Neural crest cell (in vitro differentiated cells): Measurements from ENCODE around the gene M6PR. TPM values are rescaled to one million over a fixed set of nuclear protein-coding genes. Genes with fewer than 3 reads are reported as not detected.
A peak's percentile ranks its signal among the peaks of the same experiment; 100 is the strongest.

ENCODE experiments used
- DNase-seq: peaks from one replicate; pipeline ENCODE4 v3.0.0; 2021; ENCODE audit warnings: low read depth, mixed read lengths, low spot score
- H3K27ac Mint-ChIP-seq: one replicate; pipeline ENCODE4 v1.8.0; 2021; ENCODE audit warnings: mild to moderate bottlenecking, mixed read lengths; ENCODE audit not compliant: unreplicated experiment
- H3K27me3 Mint-ChIP-seq: 2 replicates; pipeline ENCODE4 v1.8.0; 2021; ENCODE audit warnings: low read depth, mild to moderate bottlenecking, mixed read lengths
- H3K36me3 Mint-ChIP-seq: 2 replicates; pipeline ENCODE4 v1.8.0; 2021; ENCODE audit warnings: low read depth, mild to moderate bottlenecking, mixed read lengths
- H3K4me1 Mint-ChIP-seq: 2 replicates; pipeline ENCODE4 v1.8.0; 2021; ENCODE audit warnings: mixed read lengths
- H3K4me3 Mint-ChIP-seq: one replicate; pipeline ENCODE4 v1.8.0; 2021; ENCODE audit warnings: mild to moderate bottlenecking, mixed read lengths
- H3K9me3 Mint-ChIP-seq: 2 replicates; pipeline ENCODE4 v1.8.0; 2021; ENCODE audit warnings: mixed read lengths
- CTCF ChIP-seq: fragments of 200-600 bp; sonication (generic); conservative IDR thresholded peaks from 2 replicates; pipeline ENCODE4 v1.5.0; 2021; ENCODE audit warnings: antibody characterized with exemption, mild to moderate bottlenecking
- total RNA-seq: library from RNA; stranded (reverse); gene quantifications from 2 replicates; pipeline ENCODE4 v1.2.1, GENCODE V29; 2021

The M6PR gene
- total RNA-seq, 1 donor from 2014 or later: 143 TPM

- Mint-ChIP-seq H3K27ac (peak overlapping the region; percentile 90), H3K9me3 (peaks cover 10% of the 10 kb centered on the region), H3K4me3 (peak overlapping the region; percentile 99), H3K36me3 (peaks cover 16% of the 10 kb centered on the region), H3K4me1 (peaks cover 41% of the 10 kb centered on the region), H3K27me3 (no peaks in the 10 kb centered on the region)
- peak; percentile 46 for TF ChIP-seq CTCF
- no peak for DNase-seq
Observed at GRCh38 chr12:8950702-8951478, 1.4 kb upstream of the M6PR start.

GRCh38 chr12:8950221-8950527 is 729 bp upstream of the M6PR start:
- Mint-ChIP-seq H3K27me3 (no peaks in the 10 kb centered on the region), H3K27ac (peak overlapping the region; percentile 90), H3K36me3 (peaks cover 16% of the 10 kb centered on the region), H3K9me3 (peaks cover 10% of the 10 kb centered on the region), H3K4me1 (peaks cover 41% of the 10 kb centered on the region), H3K4me3 (peak overlapping the region; percentile 99)
- TF ChIP-seq CTCF: peak; percentile 36
- no peak for DNase-seq

GRCh38 chr12:8948701-8949341 is 624 bp downstream of the M6PR start:
- H3K9me3 Mint-ChIP-seq: peaks cover 7% of the 10 kb centered on the region
- TF ChIP-seq CTCF: no peak

GRCh38 chr12:8947737-8948136 is 1.7 kb downstream of the M6PR start:
- no peak for TF ChIP-seq CTCF
- DNase-seq: no peak
- Mint-ChIP-seq H3K36me3 (peaks cover 7% of the 10 kb centered on the region), H3K4me1 (peaks cover 41% of the 10 kb centered on the region), H3K27me3 (no peaks in the 10 kb centered on the region), H3K4me3 (peak overlapping the region; percentile 99), H3K27ac (no peak overlapping the region), H3K9me3 (peaks cover 2% of the 10 kb centered on the region)

More at GRCh38 chr12:8948701-8949341, 624 bp downstream of the M6PR start:
- Mint-ChIP-seq H3K4me1 (peaks cover 41% of the 10 kb centered on the region), H3K27ac (peak overlapping the region; percentile 90), H3K36me3 (peaks cover 11% of the 10 kb centered on the region), H3K4me3 (peak overlapping the region; percentile 99), H3K27me3 (no peaks in the 10 kb centered on the region)
- no peak for DNase-seq

- no peak for TF ChIP-seq CTCF
- Mint-ChIP-seq H3K36me3 (peaks cover 5% of the 10 kb centered on the region), H3K27ac (no peak overlapping the region), H3K4me1 (peaks cover 41% of the 10 kb centered on the region), H3K4me3 (peak overlapping the region; percentile 72), H3K9me3 (no peaks in the 10 kb centered on the region), H3K27me3 (no peaks in the 10 kb centered on the region)
- no peak for DNase-seq
Observed at GRCh38 chr12:8946733-8947132, 2.7 kb downstream of the M6PR start.
